ENCODE results near the gene MKNK2. TPM values are rescaled to one million over a fixed set of nuclear protein-coding genes. Genes with fewer than 3 reads are reported as not detected.
A peak's percentile ranks its signal among the peaks of the same experiment; 100 is the strongest.

Gene MKNK2
- total and polyA plus RNA-seq, 10 of the 15 experiments (the other 5 are each of a cell fraction or from before 2014, with no cell fraction given), result 9.6 to 365 (median 69.9) TPM

GRCh38 chr19:2049741-2050348 lies 1.2 kb downstream of the MKNK2 start:
- BruUV-seq (replicated peaks), result TSS peak; percentile 73
- Histone ChIP-seq H3K79me2 (ENCODE audit: control insufficient read depth, insufficient read depth, low read length) (peaks cover 66% of the 10 kb centered on the region), H3K4me2 (ENCODE audit: control insufficient read depth, insufficient read depth) (peak overlapping the region; percentile 91), H3K9ac (ENCODE audit: control insufficient read depth, insufficient read depth, low read length) (peak overlapping the region; percentile 70), H3K36me3 (ENCODE audit: control insufficient read depth in 2 of 2, insufficient read depth in 2 of 2, low read length in 1 of 2) (peaks cover 4 to 11% of the 10 kb centered on the region in 2 experiments; a peak in 3 of 4 replicates), H3K27ac (ENCODE audit: control insufficient read depth, insufficient read depth) (peak overlapping the region; percentile 79), H3K4me1 (ENCODE audit: control insufficient read depth, insufficient read depth, low read length) (peaks cover 48% of the 10 kb centered on the region), H4K20me1 (ENCODE audit: control insufficient read depth, insufficient read depth) (peaks cover 14% of the 10 kb centered on the region), H3K9me3 (replicated peaks; ENCODE audit: control insufficient read depth, insufficient read depth, low read length) (no peaks in the 10 kb centered on the region), H3K27me3 (replicated peaks in 1 of 2; ENCODE audit: control insufficient read depth in 2 of 2, insufficient read depth in 2 of 2, low read length in 1 of 2) (no peaks in the 10 kb centered on the region), H3K4me3 (peak overlapping the region; percentile 83), H2AFZ (ENCODE audit: control insufficient read depth, low read depth, low read length) (no peak overlapping the region)
- ChIA-PET POLR2A (interaction anchor here (0.5 to 1.8 kb wide), 4 partner anchors 11 to 44 kb away, joined by 3 to 11 read pairs (median 4); no protein-coding TSS in a partner anchor), SMC1A (ENCODE audit: uncharacterized antibody, unreplicated experiment) (interaction anchor here (0.8 to 2.2 kb wide), 4 partner anchors 18 to 181 kb away, joined by 3 to 9 read pairs (median 4); no protein-coding TSS in a partner anchor), RAD21 (ENCODE audit: unreplicated experiment) (no interaction called here), CTCF (interaction anchor here (1.6 to 2.3 kb wide), 3 partner anchors 19 to 45 kb away, joined by 3 to 7 read pairs (median 6); partner anchors contain the start of gene MOB3A)
- under 1% methylated on average over 16 of the region's 16 CpGs for WGBS (ENCODE audit: insufficient coverage, insufficient replicate concordance, low lambda C conversion rate, missing lambda C conversion rate)
- FAIRE-seq, result peak; percentile 86
- in situ Hi-C loops (cut with MboI) (no loop called here), intact Hi-C loops (cut with micrococcal nuclease; ENCODE audit: unreplicated experiment) (loop anchor here (2.0 to 5.0 kb wide), 2 partner anchors 41 to 153 kb away; no protein-coding TSS in a partner anchor)
- DNase-seq (ENCODE audit: low read depth, low spot score), result no peak
- ATAC-seq, result peak; percentile 27
- TF ChIP-seq SIN3A (IDR thresholded peaks at IDR 0.05; ENCODE audit: low read depth, low read length) (peak; percentile 48; the same call in 1 of the 2 replicates), ZNF687 (IDR thresholded peaks at IDR 0.05) (peak; percentile 45), MEF2B (IDR thresholded peaks at IDR 0.05; ENCODE audit: partially characterized antibody, poor library complexity, severe bottlenecking) (peak; percentile 49), CEBPZ (IDR thresholded peaks at IDR 0.05; ENCODE audit: low read depth, low read length) (no peak), POLR2AphosphoS5 (IDR thresholded peaks at IDR 0.05; ENCODE audit: low read length) (peak; percentile 49; the same call in 1 of the 2 replicates), MLLT1 (IDR thresholded peaks at IDR 0.05) (peak; percentile 70; the same call in 1 of the 2 replicates), BMI1 (IDR thresholded peaks at IDR 0.05; ENCODE audit: borderline replicate concordance) (peak; percentile 28; the same call in 1 of the 2 replicates), CREM (IDR thresholded peaks at IDR 0.05; ENCODE audit: low read depth) (peak; percentile 56; the same call in 1 of the 2 replicates), NKRF (conservative IDR thresholded peaks at IDR 0.05) (0 out of 2 replicates have a peak, but pooled peaks have one; percentile 21), POLR2A (IDR thresholded peaks at IDR 0.05; ENCODE audit: low read depth, low read length) (peak; percentile 66; the same call in 1 of the 2 replicates), EED (IDR thresholded peaks at IDR 0.05; ENCODE audit: low read depth) (peak; percentile 52; the same call in 1 of the 2 replicates), IKZF1 (conservative IDR thresholded peaks at IDR 0.05) (peak; percentile 49)
